T-helper 1 cell treated with Interleukin-12 subunit alpha and Interleukin-12 subunit beta and Interleukin-4 antibody, amounts not matched to agents 30 μg/mL and 1 μg/mL, for 36 hours (primary cell): ENCODE results near the gene SCN3B.

ENCODE experiments used
- H3K27ac Mint-ChIP-seq: one replicate; pipeline ENCODE4 v1.8.0; 2021; ENCODE audit warnings: mild to moderate bottlenecking, mixed read lengths
- H3K27me3 Mint-ChIP-seq: one replicate; pipeline ENCODE4 v1.8.0; 2021; ENCODE audit warnings: low read depth, mixed read lengths
- H3K36me3 Mint-ChIP-seq: one replicate; pipeline ENCODE4 v1.8.0; 2021; ENCODE audit warnings: low read depth, mixed read lengths
- H3K4me1 Mint-ChIP-seq: one replicate; pipeline ENCODE4 v1.8.0; 2021; ENCODE audit warnings: low read depth, mixed read lengths
- H3K4me3 Mint-ChIP-seq: one replicate; pipeline ENCODE4 v1.8.0; 2021; ENCODE audit warnings: mild to moderate bottlenecking, moderate library complexity, mixed read lengths
- H3K9me3 Mint-ChIP-seq: one replicate; pipeline ENCODE4 v1.8.0; 2021; ENCODE audit warnings: mixed read lengths

The SCN3B gene

GRCh38 chr11:123640677-123641494 is 13.5 kb downstream of the SCN3B start:
- Mint-ChIP-seq H3K9me3 (no peaks in the 10 kb centered on the region), H3K27ac (no peak overlapping the region), H3K4me3 (no peak overlapping the region), H3K36me3 (no peaks in the 10 kb centered on the region), H3K4me1 (no peaks in the 10 kb centered on the region), H3K27me3 (no peaks in the 10 kb centered on the region)

DNA sequence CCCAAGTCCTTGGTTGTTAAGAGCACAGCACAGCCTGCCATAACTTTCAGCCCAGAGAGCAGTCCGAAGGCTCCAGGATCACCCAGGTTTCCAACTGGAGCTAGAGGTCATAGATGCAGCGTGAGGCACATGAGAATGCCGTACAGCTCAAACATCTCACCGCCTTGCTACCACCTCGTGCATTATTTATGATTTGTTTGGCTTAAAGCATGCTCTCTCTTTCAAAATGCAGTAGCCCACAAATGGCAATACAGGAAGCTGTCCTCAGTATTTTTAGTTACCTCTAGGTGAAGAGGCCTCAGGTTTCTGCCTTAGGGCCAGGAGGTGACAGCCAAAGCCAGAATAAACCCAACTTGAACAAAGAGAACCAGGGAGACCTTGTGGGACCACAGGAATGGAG is 14.4 kb downstream of the SCN3B start:
- H3K27ac Mint-ChIP-seq, result no peak overlapping the region
- no peaks in the 10 kb centered on the region for H3K4me1 Mint-ChIP-seq
- H3K4me3 Mint-ChIP-seq, result no peak overlapping the region
- H3K27me3 Mint-ChIP-seq, result no peaks in the 10 kb centered on the region
- no peaks in the 10 kb centered on the region for H3K9me3 Mint-ChIP-seq
- H3K36me3 Mint-ChIP-seq, result no peaks in the 10 kb centered on the region

- no peak overlapping the region for H3K27ac Mint-ChIP-seq
- peaks cover 4% of the 10 kb centered on the region for H3K27me3 Mint-ChIP-seq
- H3K9me3 Mint-ChIP-seq, result no peaks in the 10 kb centered on the region
- H3K4me1 Mint-ChIP-seq, result peaks cover 2% of the 10 kb centered on the region
- H3K36me3 Mint-ChIP-seq, result peaks cover 18% of the 10 kb centered on the region
- no peak overlapping the region for H3K4me3 Mint-ChIP-seq
Measured at GRCh38 chr11:123630126-123630608, 24.3 kb downstream of the SCN3B start.

DNA sequence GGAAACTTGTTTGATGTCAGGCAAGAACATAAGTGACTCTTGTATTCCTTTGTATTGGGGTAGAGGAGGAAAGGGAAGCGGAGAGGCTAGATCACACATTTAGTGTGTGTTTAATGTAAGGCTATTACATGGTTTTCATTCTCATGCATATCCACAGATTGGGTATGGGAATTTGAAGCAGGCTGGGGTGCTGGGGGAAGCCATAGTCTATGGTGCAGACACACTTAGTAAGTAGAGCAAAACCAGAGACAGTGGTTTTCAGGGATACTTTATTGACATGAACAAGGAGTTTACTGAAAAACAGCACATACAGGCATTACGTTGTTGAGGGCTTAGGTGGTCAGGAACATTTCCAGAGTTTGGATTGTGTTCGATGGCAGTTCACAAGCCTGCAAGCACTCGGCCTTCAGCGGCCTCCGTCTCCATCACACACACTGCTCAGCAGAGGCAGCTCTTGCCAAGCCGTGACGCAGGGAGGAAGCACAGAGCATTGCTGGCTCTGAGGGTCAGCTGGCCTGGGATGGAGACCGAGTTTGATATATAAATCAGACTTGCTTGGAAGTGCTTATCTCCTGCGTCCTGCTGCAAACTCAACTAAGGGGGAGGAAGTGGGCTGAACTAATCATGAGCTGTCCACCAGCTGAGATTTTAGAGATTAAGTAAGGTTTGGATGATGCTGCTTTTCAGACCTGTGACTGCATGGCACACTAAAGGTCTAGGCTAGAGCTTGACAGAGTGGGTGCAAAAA is 25.3 kb downstream of the SCN3B start:
- H3K27ac Mint-ChIP-seq, result no peak overlapping the region
- peaks cover 2% of the 10 kb centered on the region for H3K4me1 Mint-ChIP-seq
- H3K9me3 Mint-ChIP-seq, result no peaks in the 10 kb centered on the region
- H3K4me3 Mint-ChIP-seq, result no peak overlapping the region
- no peaks in the 10 kb centered on the region for H3K27me3 Mint-ChIP-seq
- peaks cover 22% of the 10 kb centered on the region for H3K36me3 Mint-ChIP-seq

DNA sequence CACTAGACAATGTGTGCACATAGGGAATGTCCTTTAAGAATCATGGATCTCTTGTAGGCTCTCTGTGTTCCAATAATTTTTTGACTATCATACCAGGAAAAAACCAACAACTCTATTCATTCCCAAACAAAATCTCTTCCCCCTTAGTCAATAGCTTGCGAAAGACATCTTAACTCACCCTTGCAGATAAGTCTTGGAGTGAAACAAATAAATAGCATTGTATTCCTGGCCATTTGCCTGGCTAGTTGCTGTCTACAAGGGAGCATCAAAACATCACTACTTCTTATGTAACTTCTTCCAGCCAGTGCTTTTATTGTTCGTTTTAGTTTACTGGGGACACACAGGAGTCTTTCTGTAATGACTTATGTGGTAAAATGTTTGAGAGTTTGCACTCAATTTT is 29.4 kb downstream of the SCN3B start:
- H3K4me3 Mint-ChIP-seq, result no peak overlapping the region
- H3K27ac Mint-ChIP-seq, result no peak overlapping the region
- peaks cover 2% of the 10 kb centered on the region for H3K4me1 Mint-ChIP-seq

DNA sequence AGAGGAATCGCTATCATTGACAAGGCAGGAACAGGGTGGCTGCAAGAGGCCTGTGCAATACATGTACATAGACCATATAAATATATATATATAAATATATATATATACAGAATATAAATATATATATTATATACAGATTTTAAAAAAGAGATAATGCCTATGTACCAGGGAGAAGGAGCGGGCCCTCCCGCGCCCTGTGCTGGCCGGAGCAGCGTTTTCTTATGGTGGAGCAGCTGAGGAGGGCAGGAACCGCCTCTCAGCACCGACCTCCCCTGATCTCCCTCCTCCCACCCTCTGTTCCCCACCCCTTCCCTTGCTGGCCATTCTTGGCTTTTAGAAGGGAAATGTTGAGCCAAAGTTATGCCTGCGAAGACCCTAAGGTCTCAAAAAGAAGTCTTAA is 31.8 kb downstream of the SCN3B start:
- H3K36me3 Mint-ChIP-seq, result peaks cover 54% of the 10 kb centered on the region
- no peaks in the 10 kb centered on the region for H3K27me3 Mint-ChIP-seq
- no peak overlapping the region for H3K4me3 Mint-ChIP-seq
- no peak overlapping the region for H3K27ac Mint-ChIP-seq
- H3K9me3 Mint-ChIP-seq, result no peaks in the 10 kb centered on the region
- H3K4me1 Mint-ChIP-seq, result no peaks in the 10 kb centered on the region

More for the DNA sequence above, 29.4 kb downstream of the SCN3B start:
- peaks cover 39% of the 10 kb centered on the region for H3K36me3 Mint-ChIP-seq
- H3K9me3 Mint-ChIP-seq, result no peaks in the 10 kb centered on the region
- no peaks in the 10 kb centered on the region for H3K27me3 Mint-ChIP-seq

GRCh38 chr11:123616505-123617198 is 37.8 kb downstream of the SCN3B start:
- Mint-ChIP-seq H3K4me3 (no peak overlapping the region), H3K27me3 (no peaks in the 10 kb centered on the region), H3K4me1 (no peaks in the 10 kb centered on the region), H3K9me3 (no peaks in the 10 kb centered on the region), H3K36me3 (peaks cover 65% of the 10 kb centered on the region), H3K27ac (no peak overlapping the region)

DNA sequence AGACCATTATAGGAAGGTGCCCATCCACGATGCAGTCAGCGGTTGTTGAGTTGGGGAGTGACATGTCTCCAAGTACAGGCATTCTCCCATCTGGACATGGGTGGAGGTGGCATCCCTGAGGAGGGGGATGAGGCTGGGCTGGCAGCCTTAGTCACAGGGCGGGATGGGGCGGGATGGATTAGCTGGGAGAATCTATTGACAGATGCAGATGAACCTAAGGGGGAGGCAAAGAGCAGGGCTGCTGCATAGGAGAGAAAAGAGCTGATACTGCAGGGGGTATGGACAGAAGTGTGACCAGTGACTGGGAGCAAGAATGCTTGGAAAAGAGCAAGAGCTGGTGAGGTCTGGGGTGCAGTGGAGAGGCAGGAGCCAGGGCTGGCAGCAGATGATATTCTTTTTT is 42.7 kb downstream of the SCN3B start:
- Mint-ChIP-seq H3K27me3 (no peaks in the 10 kb centered on the region), H3K9me3 (no peaks in the 10 kb centered on the region), H3K4me3 (no peak overlapping the region), H3K4me1 (no peaks in the 10 kb centered on the region), H3K36me3 (peaks cover 57% of the 10 kb centered on the region), H3K27ac (peak overlapping the region; percentile 9)

GRCh38 chr11:123608945-123609344 is 45.5 kb downstream of the SCN3B start:
- H3K9me3 Mint-ChIP-seq, result no peaks in the 10 kb centered on the region
- no peak overlapping the region for H3K4me3 Mint-ChIP-seq
- peaks cover 54% of the 10 kb centered on the region for H3K36me3 Mint-ChIP-seq
- H3K27me3 Mint-ChIP-seq, result no peaks in the 10 kb centered on the region
- H3K27ac Mint-ChIP-seq, result no peak overlapping the region
- H3K4me1 Mint-ChIP-seq, result no peaks in the 10 kb centered on the region

- no peaks in the 10 kb centered on the region for H3K27me3 Mint-ChIP-seq
- no peaks in the 10 kb centered on the region for H3K9me3 Mint-ChIP-seq
- no peak overlapping the region for H3K27ac Mint-ChIP-seq
- H3K4me1 Mint-ChIP-seq, result no peaks in the 10 kb centered on the region
- H3K36me3 Mint-ChIP-seq, result peaks cover 56% of the 10 kb centered on the region
- H3K4me3 Mint-ChIP-seq, result no peak overlapping the region
Measured at GRCh38 chr11:123608371-123608770, 46.1 kb downstream of the SCN3B start.

GRCh38 chr11:123607781-123608180 is 46.6 kb downstream of the SCN3B start:
- Mint-ChIP-seq H3K36me3 (peaks cover 54% of the 10 kb centered on the region), H3K27me3 (no peaks in the 10 kb centered on the region), H3K27ac (no peak overlapping the region), H3K4me1 (no peaks in the 10 kb centered on the region), H3K4me3 (no peak overlapping the region), H3K9me3 (no peaks in the 10 kb centered on the region)

GRCh38 chr11:123603666-123604065 is 50.8 kb downstream of the SCN3B start:
- peak overlapping the region; percentile 9 for H3K27ac Mint-ChIP-seq
- H3K4me1 Mint-ChIP-seq, result peaks cover 1% of the 10 kb centered on the region
- H3K27me3 Mint-ChIP-seq, result no peaks in the 10 kb centered on the region
- no peak overlapping the region for H3K4me3 Mint-ChIP-seq
- no peaks in the 10 kb centered on the region for H3K9me3 Mint-ChIP-seq
- H3K36me3 Mint-ChIP-seq, result peaks cover 58% of the 10 kb centered on the region

DNA sequence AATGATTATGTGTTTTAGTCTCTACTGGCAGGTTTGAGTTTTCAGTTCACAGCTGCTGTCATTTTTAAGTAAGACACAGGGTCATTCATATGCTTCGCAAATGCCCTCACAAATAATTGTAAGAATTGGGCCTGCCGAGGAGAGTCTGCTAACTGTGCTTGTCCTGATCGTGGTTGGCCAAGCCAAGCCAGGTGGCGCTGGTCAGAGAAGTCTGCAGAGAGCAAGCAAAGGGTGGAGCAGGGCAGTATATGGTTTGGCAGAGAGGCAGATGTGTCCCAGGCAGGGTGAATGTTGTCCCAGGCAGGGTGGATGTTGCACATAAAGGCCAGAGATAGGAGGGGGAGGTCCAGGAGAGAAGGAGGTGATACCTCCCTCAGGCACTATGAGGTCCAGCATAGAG is 52.7 kb downstream of the SCN3B start:
- Mint-ChIP-seq H3K4me1 (peaks cover 1% of the 10 kb centered on the region), H3K4me3 (no peak overlapping the region), H3K9me3 (no peaks in the 10 kb centered on the region), H3K36me3 (peaks cover 69% of the 10 kb centered on the region), H3K27ac (no peak overlapping the region), H3K27me3 (no peaks in the 10 kb centered on the region)

DNA sequence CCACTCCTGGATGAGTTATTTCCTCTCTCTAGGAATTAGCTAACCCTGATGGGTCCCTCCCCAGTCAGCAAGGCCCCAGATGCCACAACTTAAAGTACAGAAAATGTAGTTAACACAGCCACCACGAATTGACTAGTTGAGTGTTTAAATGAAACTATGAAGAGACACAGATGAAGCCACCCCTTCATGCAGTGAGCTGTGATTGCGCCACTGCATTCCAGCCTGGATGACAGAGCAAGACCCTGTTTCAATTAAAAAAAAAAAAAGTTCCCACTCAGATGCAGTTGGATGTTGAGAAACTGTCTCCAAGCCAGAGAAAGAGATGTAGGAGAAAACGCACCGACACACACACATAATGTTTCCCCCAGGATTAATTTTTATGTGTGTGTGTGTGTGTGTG is 53.3 kb downstream of the SCN3B start:
- H3K36me3 Mint-ChIP-seq, result peaks cover 67% of the 10 kb centered on the region
- no peaks in the 10 kb centered on the region for H3K9me3 Mint-ChIP-seq
- H3K4me1 Mint-ChIP-seq, result peaks cover 1% of the 10 kb centered on the region
- H3K27me3 Mint-ChIP-seq, result no peaks in the 10 kb centered on the region
- no peak overlapping the region for H3K27ac Mint-ChIP-seq
- H3K4me3 Mint-ChIP-seq, result no peak overlapping the region
